B cell (primary cell): ENCODE measurements around the gene FBLN2. TPM values are rescaled to one million over a fixed set of nuclear protein-coding genes. Genes with fewer than 3 reads are reported as not detected.

Experiments
- ATAC-seq: fragments of 200-7000 bp; cut with Tn5 transposase; one replicate; pipeline ENCODE4 v1.10.0; 2021; ENCODE audit warnings: low read depth, mild to moderate bottlenecking, moderate number of reproducible peaks, moderate library complexity
- CTCF ChIA-PET: fragments of 350-600 bp; sonication (Branson Sonifier 250); formaldehyde crosslinking; loops from one replicate; lab custom pipeline; 2021; ENCODE audit warnings: antibody characterized with exemption, inconsistent platforms; lab: Charles Lee
- POLR2A ChIA-PET: fragments of 350-600 bp; sonication (Branson Sonifier 250); formaldehyde crosslinking; loops from one replicate; lab custom pipeline; 2021; ENCODE audit warnings: antibody characterized with exemption; lab: Charles Lee
- DNase-seq: peaks from one replicate; pipeline ENCODE4 v3.0.0; 2013
- H2AFZ ChIP-seq: 2 replicates; pipeline ENCODE4 v1.6.1; 2012; ENCODE audit warnings: mild to moderate bottlenecking, low read depth, low read length; ENCODE audit not compliant: insufficient read depth, poor library complexity, severe bottlenecking
- H3K27ac ChIP-seq, 2 donors: 1 replicate in 1 of 2; 2 replicates in 1 of 2; pipeline ENCODE4 v1.5.1; 2012 to 2013; ENCODE audit warnings: low read length in 2 of 2, mild to moderate bottlenecking in 2 of 2, moderate library complexity in 1 of 2
- H3K27me3 ChIP-seq, 4 experiments: fragments of 200-600 bp in 1 of 4; sonication (generic) in 1 of 4; replicated peaks in 1 of 4; 1 replicate in 2 of 4; 2 replicates in 2 of 4; pipeline versions ENCODE4 v1.6.1 to v1.7.0; 2013 to 2016; ENCODE audit warnings: low read length in 3 of 4, mild to moderate bottlenecking in 2 of 4, mixed read lengths in 1 of 4, moderate library complexity in 1 of 4; ENCODE audit not compliant: insufficient read depth in 4 of 4, control insufficient read depth in 3 of 4; ENCODE audit errors: control extremely low read depth in 1 of 4
- H3K36me3 ChIP-seq, 2 experiments: replicated peaks in 1 of 2; 1 replicate in 1 of 2; 2 replicates in 1 of 2; pipeline versions ENCODE4 v1.6.1 to v1.7.1; 2013; ENCODE audit warnings: low read length in 1 of 2; ENCODE audit not compliant: insufficient read depth in 2 of 2, control insufficient read depth in 1 of 2; ENCODE audit errors: control extremely low read depth in 1 of 2, extremely low read depth in 1 of 2
- H3K4me1 ChIP-seq, 2 donors: fragments of 200-600 bp in 1 of 2; sonication (generic) in 1 of 2; 1 replicate in 1 of 2; 2 replicates in 1 of 2; pipeline versions ENCODE4 v1.5.1 to v1.6.1; 2013 to 2017; ENCODE audit warnings: low read length in 2 of 2; ENCODE audit not compliant: control insufficient read depth in 2 of 2, insufficient read depth in 2 of 2
- H3K4me2 ChIP-seq: replicated peaks from 2 replicates; pipeline ENCODE3; 2012; ENCODE audit warnings: mild to moderate bottlenecking, low read depth, low read length; ENCODE audit not compliant: poor library complexity, severe bottlenecking
- H3K4me3 ChIP-seq, 5 experiments: fragments of 200-600 bp in 1 of 5; sonication (generic) in 1 of 5; 1 replicate in 3 of 5; 2 replicates in 2 of 5; pipeline versions ENCODE4 v1.5.1 to v1.7.0; 2011 to 2016; ENCODE audit warnings: low read length in 4 of 5, mild to moderate bottlenecking in 4 of 5, low read depth in 2 of 5, control low read depth in 1 of 5, moderate library complexity in 1 of 5; ENCODE audit not compliant: insufficient read depth in 1 of 5; ENCODE audit errors: control extremely low read depth in 1 of 5, extremely low read depth in 1 of 5
- H3K79me2 ChIP-seq: fragments of 200-600 bp; sonication (generic); one replicate; pipeline ENCODE4 v1.6.0; 2016; ENCODE audit warnings: low read length; ENCODE audit not compliant: control insufficient read depth, insufficient read depth
- H3K9ac ChIP-seq: fragments of 200-600 bp; sonication (generic); 2 replicates; pipeline ENCODE4 v1.6.1; 2017; ENCODE audit warnings: mild to moderate bottlenecking, low read length, moderate library complexity
- H3K9me3 ChIP-seq, 3 donors: one replicate each; pipeline versions ENCODE4 v1.6.1 to v1.7.1; 2013; ENCODE audit warnings: low read length in 2 of 3; ENCODE audit not compliant: control insufficient read depth in 2 of 3, insufficient read depth in 1 of 3; ENCODE audit errors: control extremely low read depth in 1 of 3
- H4K20me1 ChIP-seq: 2 replicates; pipeline ENCODE4 v1.6.0; 2012; ENCODE audit warnings: mild to moderate bottlenecking, low read length; ENCODE audit not compliant: insufficient read depth, control insufficient read depth, poor library complexity, severe bottlenecking
- H3K27ac Mint-ChIP-seq: one replicate; pipeline ENCODE4 v1.8.0; 2021; ENCODE audit warnings: mixed read lengths
- H3K27me3 Mint-ChIP-seq: one replicate; pipeline ENCODE4 v1.8.0; 2021; ENCODE audit warnings: mixed read lengths
- H3K4me1 Mint-ChIP-seq: one replicate; pipeline ENCODE4 v1.8.0; 2021; ENCODE audit warnings: mixed read lengths
- H3K4me3 Mint-ChIP-seq: one replicate; pipeline ENCODE4 v1.8.0; 2021; ENCODE audit warnings: mixed read lengths
- H3K9me3 Mint-ChIP-seq: one replicate; pipeline ENCODE4 v1.8.0; 2022; ENCODE audit warnings: mixed read lengths; ENCODE audit not compliant: insufficient read depth
- CTCF ChIP-seq: fragments of 200-600 bp; IDR thresholded peaks from one replicate; pipeline ENCODE4 v1.8.0; 2022; ENCODE audit warnings: antibody characterized with exemption, mild to moderate bottlenecking
- EZH2 ChIP-seq: IDR thresholded peaks from 2 replicates; pipeline ENCODE4 v1.6.1; 2012; ENCODE audit warnings: borderline replicate concordance, low read depth, mild to moderate bottlenecking, moderate library complexity, low read length; ENCODE audit not compliant: insufficient read depth, poor library complexity, severe bottlenecking
- WGBS: methylation state at CpG from one replicate; pipeline ENCODE4 v1.1.5; 2013; ENCODE audit warnings: missing lambda C conversion rate; ENCODE audit not compliant: insufficient coverage; 5-methylcytosine and 5-hydroxymethylcytosine counted together
- intact Hi-C: fragments of 100-400 bp; cut with micrococcal nuclease; formaldehyde crosslinking; loops from one replicate; pipeline ENCODE4 v1.10.0; 2022
- polyA plus RNA-seq: library from polyadenylated mRNA; depleted of rRNA; stranded (reverse); fragments of >200 nt; gene quantifications from 2 replicates; pipeline ENCODE4 v1.2.3, GENCODE V29; 2012
- total RNA-seq, 2 donors: library from RNA; stranded (reverse); fragments of 120-200 nt in 1 of 2; gene quantifications; 1 replicate in 1 of 2; 2 replicates in 1 of 2; pipeline versions ENCODE4 v1.2.3 to v1.2.4, GENCODE V29; 2013 to 2022

The FBLN2 gene
- total and polyA plus RNA-seq, 2 donors (not counting 1 experiment from before 2014, with no cell fraction given): 3.6 to 8.2 TPM

GRCh38 chr3:13615019-13615528, 66.1 kb downstream of the FBLN2 start:
- no peak for DNase-seq
- no peak overlapping the region for H3K4me3 ChIP-seq
- intact Hi-C loops: no loop called here
- H2AFZ ChIP-seq: no peak overlapping the region
- H3K4me1 ChIP-seq: no peaks in the 10 kb centered on the region
- peaks cover 0 to 11% (median 0%) of the 10 kb centered on the region in 3 donors for H3K9me3 ChIP-seq
- H4K20me1 ChIP-seq: no peaks in the 10 kb centered on the region
- no peaks in the 10 kb centered on the region for H3K36me3 ChIP-seq
- H3K27ac Mint-ChIP-seq: no peak overlapping the region
- no peak overlapping the region for H3K9ac ChIP-seq
- H3K9me3 Mint-ChIP-seq: no peaks in the 10 kb centered on the region
- no peak overlapping the region for H3K27ac ChIP-seq
- no peak overlapping the region for H3K4me3 Mint-ChIP-seq
- H3K27me3 ChIP-seq: no peaks in the 10 kb centered on the region
- CTCF ChIA-PET: no interaction called here
- no peaks in the 10 kb centered on the region for H3K4me1 Mint-ChIP-seq
- H3K4me2 ChIP-seq: no peak overlapping the region
- POLR2A ChIA-PET: no interaction called here
- WGBS: 93% methylated on average over 4 of the region's 4 CpGs
- H3K27me3 Mint-ChIP-seq: peaks cover 7% of the 10 kb centered on the region
- TF ChIP-seq EZH2: no peak
- TF ChIP-seq CTCF: no peak
- no peak for ATAC-seq
- H3K79me2 ChIP-seq: no peaks in the 10 kb centered on the region

- ChIA-PET CTCF (no interaction called here), POLR2A (no interaction called here)
- intact Hi-C loops: no loop called here
Observed at GRCh38 chr3:13616359-13616758, 67.4 kb downstream of the FBLN2 start.

More at GRCh38 chr3:13616359-13616758, 67.4 kb downstream of the FBLN2 start:
- Histone ChIP-seq H3K4me3 (no peak overlapping the region), H3K79me2 (no peaks in the 10 kb centered on the region), H3K4me1 (no peaks in the 10 kb centered on the region), H3K27me3 (peaks cover 0 to 2% (median 0%) of the 10 kb centered on the region in 4 experiments), H2AFZ (no peak overlapping the region), H3K36me3 (no peaks in the 10 kb centered on the region), H3K9ac (no peak overlapping the region), H3K4me2 (no peak overlapping the region), H4K20me1 (no peaks in the 10 kb centered on the region), H3K27ac (no peak overlapping the region), H3K9me3 (peaks cover 0 to 10% (median 0%) of the 10 kb centered on the region in 3 donors)
- Mint-ChIP-seq H3K27ac (no peak overlapping the region), H3K4me1 (no peaks in the 10 kb centered on the region), H3K9me3 (no peaks in the 10 kb centered on the region), H3K4me3 (no peak overlapping the region), H3K27me3 (peaks cover 4% of the 10 kb centered on the region)
- WGBS: 82% methylated on average over 3 of the region's 7 CpGs
- ATAC-seq: no peak
- TF ChIP-seq CTCF (no peak), EZH2 (no peak)
- DNase-seq: no peak
